CD4-positive, alpha-beta T cell treated with Interleukin-10 for 1 hour (primary cell): ENCODE measurements around the gene PCNX1.
"Not testable (repeated sequence)": the region's sequence is repeated elsewhere in the genome, so short reads cannot be mapped to it uniquely, and the experiment has no call there.

ENCODE experiments used
- DNase-seq: peaks from one replicate; pipeline ENCODE4 v3.0.0-alpha.2; 2020

The PCNX1 gene

GRCh38 chr14:71103662-71104484 is 196.6 kb downstream of the PCNX1 start:
- DNase-seq = peak; percentile 63

GRCh38 chr14:71105177-71105576 is 197.9 kb downstream of the PCNX1 start:
- DNase-seq = no peak

GRCh38 chr14:71107921-71108320 is 200.7 kb downstream of the PCNX1 start:
- no peak for DNase-seq

GRCh38 chr14:71108398-71109119 is 201.3 kb downstream of the PCNX1 start:
- DNase-seq = no peak

GRCh38 chr14:71113376-71113775 is 206.1 kb downstream of the PCNX1 start:
- no peak for DNase-seq

- DNase-seq = no peak
Observed at GRCh38 chr14:71114565-71114964, 207.3 kb downstream of the PCNX1 start.

GRCh38 chr14:71115306-71115705 is 208.0 kb downstream of the PCNX1 start:
- no peak for DNase-seq

GRCh38 chr14:71115821-71116567 is 208.7 kb downstream of the PCNX1 start:
- DNase-seq = no peak

- DNase-seq = no peak
Observed at GRCh38 chr14:71116568-71117122, 209.4 kb downstream of the PCNX1 start.

GRCh38 chr14:71117839-71118743 is 210.8 kb downstream of the PCNX1 start:
- DNase-seq = no peak

- DNase-seq = no peak
Observed at GRCh38 chr14:71119075-71119474, 211.8 kb downstream of the PCNX1 start.

GRCh38 chr14:71119832-71120231 is 212.6 kb downstream of the PCNX1 start:
- DNase-seq = no peak

- no peak for DNase-seq
Observed at GRCh38 chr14:71121001-71121400, 213.7 kb downstream of the PCNX1 start.

GRCh38 chr14:71121711-71122110 is 214.5 kb downstream of the PCNX1 start:
- DNase-seq = no peak

- no peak for DNase-seq
Observed at GRCh38 chr14:71122866-71123565, 215.8 kb downstream of the PCNX1 start.

- DNase-seq = no peak
Observed at GRCh38 chr14:71123579-71124135, 216.4 kb downstream of the PCNX1 start.

- DNase-seq = not testable (repeated sequence)
Observed at GRCh38 chr14:71129716-71130490, 222.6 kb downstream of the PCNX1 start.

- DNase-seq = peak; percentile 10
Observed at GRCh38 chr14:71130491-71131179, 223.4 kb downstream of the PCNX1 start.

- DNase-seq = no peak
Observed at GRCh38 chr14:71133296-71133695, 226.0 kb downstream of the PCNX1 start.

GRCh38 chr14:71135496-71135895 is 228.2 kb downstream of the PCNX1 start:
- DNase-seq = no peak
